Vagina (tissue), 2 donors: ENCODE data around the gene COX7A2. TPM values are rescaled to one million over a fixed set of nuclear protein-coding genes. Genes with fewer than 3 reads are reported as not detected.

ENCODE experiments used
- DNase-seq, 2 donors: peaks; one replicate each; pipeline ENCODE4 v3.0.0-alpha.2; 2017; ENCODE audit errors: extremely low spot score in 2 of 2
- H3K27ac ChIP-seq: fragments of 200-600 bp; sonication (generic); one replicate; pipeline ENCODE4 v1.5.1; 2019
- H3K27me3 ChIP-seq: fragments of 200-600 bp; sonication (generic); one replicate; pipeline ENCODE4 v1.5.1; 2019
- H3K36me3 ChIP-seq, 2 donors: fragments of 200-600 bp; sonication (generic); one replicate each; pipeline ENCODE4 v1.5.1; 2017 to 2019
- H3K4me1 ChIP-seq: fragments of 200-600 bp; sonication (generic); one replicate; pipeline ENCODE4 v1.5.1; 2019
- H3K4me3 ChIP-seq, 2 donors: fragments of 200-600 bp; sonication (generic); 1 replicate in 1 of 2; 2 replicates in 1 of 2; pipeline ENCODE4 v1.5.1; 2016 to 2019
- H3K9me3 ChIP-seq: fragments of 200-600 bp; sonication (generic); one replicate; pipeline ENCODE4 v1.5.1; 2019
- CTCF ChIP-seq, 3 experiments: fragments of 450-650 bp in 2 of 3; fragments of 200-600 bp in 1 of 3; sonication (generic) in 1 of 3; IDR thresholded peaks; one replicate each; pipeline ENCODE4 v1.5.1; 2017 to 2019; ENCODE audit warnings: antibody characterized with exemption in 3 of 3, mild to moderate bottlenecking in 2 of 3, moderate library complexity in 2 of 3
- POLR2A ChIP-seq, 2 donors: fragments of 450-650 bp; IDR thresholded peaks; one replicate each; pipeline ENCODE4 v1.6.1; 2017; ENCODE audit warnings: antibody characterized with exemption in 2 of 2, mild to moderate bottlenecking in 2 of 2, moderate library complexity in 2 of 2
- POLR2AphosphoS5 ChIP-seq, 2 donors: sonication (generic); formaldehyde crosslinking; IDR thresholded peaks; one replicate each; pipeline ENCODE4 v1.9.0; 2017; ENCODE audit warnings: antibody characterized with exemption in 2 of 2, mild to moderate bottlenecking in 2 of 2, low read depth in 1 of 2; ENCODE audit not compliant: insufficient read depth in 1 of 2
- intact Hi-C: fragments of 100-400 bp; cut with DNase I; formaldehyde crosslinking; loops from one replicate; pipeline ENCODE4 v1.15.1; 2023
- total RNA-seq: library from RNA; depleted of rRNA; stranded (reverse); fragments of >200 nt; gene quantifications from one replicate; pipeline ENCODE4 v1.2.3, GENCODE V29; 2016

Gene COX7A2
- total RNA-seq, 1 donor from 2014 or later, result 286 TPM

- Histone ChIP-seq H3K27ac (no peak overlapping the region), H3K4me1 (peaks cover 64% of the 10 kb centered on the region), H3K9me3 (no peaks in the 10 kb centered on the region), H3K27me3 (no peaks in the 10 kb centered on the region), H3K36me3 (peaks cover 0 to 13% of the 10 kb centered on the region in 2 donors), H3K4me3 (no peak overlapping the region)
- intact Hi-C loops, result no loop called here
- DNase-seq, result no peak
- TF ChIP-seq POLR2A (IDR thresholded peaks at IDR 0.05) (no peak), POLR2AphosphoS5 (IDR thresholded peaks at IDR 0.05; ENCODE audit: insufficient read depth in 1 of 2, low read depth in 1 of 2) (no peak), CTCF (IDR thresholded peaks at IDR 0.05) (no peak)
Measured at GRCh38 chr6:75272145-75272840, 28.7 kb upstream of the COX7A2 start.

GRCh38 chr6:75268988-75269354 is 25.4 kb upstream of the COX7A2 start:
- Histone ChIP-seq H3K9me3 (no peaks in the 10 kb centered on the region), H3K4me1 (peaks cover 43% of the 10 kb centered on the region), H3K4me3 (no peak overlapping the region), H3K27ac (no peak overlapping the region), H3K27me3 (no peaks in the 10 kb centered on the region), H3K36me3 (peaks cover 0 to 20% of the 10 kb centered on the region in 2 donors)
- TF ChIP-seq CTCF (IDR thresholded peaks at IDR 0.05) (no peak), POLR2AphosphoS5 (IDR thresholded peaks at IDR 0.05; ENCODE audit: insufficient read depth in 1 of 2, low read depth in 1 of 2) (no peak), POLR2A (IDR thresholded peaks at IDR 0.05) (no peak)
- intact Hi-C loops, result no loop called here
- no peak for DNase-seq

- DNase-seq, result no peak
- Histone ChIP-seq H3K27ac (no peak overlapping the region), H3K4me1 (peaks cover 40% of the 10 kb centered on the region), H3K27me3 (no peaks in the 10 kb centered on the region), H3K36me3 (peaks cover 0 to 21% of the 10 kb centered on the region in 2 donors), H3K9me3 (no peaks in the 10 kb centered on the region), H3K4me3 (no peak overlapping the region)
- TF ChIP-seq CTCF (IDR thresholded peaks at IDR 0.05) (no peak), POLR2A (IDR thresholded peaks at IDR 0.05) (no peak), POLR2AphosphoS5 (IDR thresholded peaks at IDR 0.05; ENCODE audit: insufficient read depth in 1 of 2, low read depth in 1 of 2) (no peak)
- intact Hi-C loops, result no loop called here
Measured at GRCh38 chr6:75268121-75268987, 24.8 kb upstream of the COX7A2 start.

GRCh38 chr6:75267461-75267860 is 23.9 kb upstream of the COX7A2 start:
- intact Hi-C loops, result no loop called here
- no peak overlapping the region for H3K27ac ChIP-seq
- TF ChIP-seq POLR2A (IDR thresholded peaks at IDR 0.05) (no peak), CTCF (IDR thresholded peaks at IDR 0.05) (no peak), POLR2AphosphoS5 (IDR thresholded peaks at IDR 0.05; ENCODE audit: insufficient read depth in 1 of 2, low read depth in 1 of 2) (no peak)

More at GRCh38 chr6:75267461-75267860, 23.9 kb upstream of the COX7A2 start:
- Histone ChIP-seq H3K4me3 (no peak overlapping the region), H3K9me3 (no peaks in the 10 kb centered on the region), H3K36me3 (peaks cover 0 to 18% of the 10 kb centered on the region in 2 donors), H3K4me1 (peaks cover 31% of the 10 kb centered on the region), H3K27me3 (no peaks in the 10 kb centered on the region)
- no peak for DNase-seq
